ENCODE data around the gene PPP2R5C. TPM values are rescaled to one million over a fixed set of nuclear protein-coding genes. Genes with fewer than 3 reads are reported as not detected.

Gene PPP2R5C
- total and polyA plus RNA-seq, 2 donors (not counting 3 experiments of a cell fraction or from before 2014, with no cell fraction given) = 42.6 to 83.6 TPM

DNA sequence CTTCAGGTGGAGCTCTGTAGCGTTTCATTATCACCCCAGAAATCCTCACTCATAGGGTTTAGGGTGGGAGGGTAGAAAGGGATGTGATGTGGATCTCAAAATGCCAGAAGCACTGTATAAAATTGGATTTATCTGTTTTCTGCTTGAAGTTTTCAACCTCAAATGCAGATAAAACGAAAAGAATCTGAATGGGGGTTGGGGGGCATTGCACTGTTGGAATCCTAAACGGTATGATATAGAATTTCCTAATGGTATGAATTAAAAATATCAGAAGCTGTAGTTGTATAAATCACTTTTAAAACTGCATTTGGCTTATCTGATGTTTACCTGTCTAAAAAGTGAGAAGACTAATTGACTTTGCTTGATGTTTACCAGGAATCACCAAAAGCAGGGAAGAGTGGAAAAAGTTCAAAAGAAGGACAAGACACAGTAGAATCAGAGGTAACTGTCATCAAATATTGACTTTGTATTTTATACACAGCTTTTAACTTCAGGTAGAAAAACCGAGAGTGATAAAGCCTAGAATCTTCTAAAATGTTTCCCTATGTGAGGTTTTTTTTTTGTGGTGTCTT is 1.1 kb downstream of the PPP2R5C start:
- no peak overlapping the region for H3K27ac ChIP-seq (ENCODE audit: insufficient read depth, low read depth, low read length)
- H4K20me1 ChIP-seq (replicated peaks; ENCODE audit: control insufficient read depth, extremely low read depth, insufficient read depth, low read length) = no peaks in the 10 kb centered on the region
- TF ChIP-seq, protein P1, sequence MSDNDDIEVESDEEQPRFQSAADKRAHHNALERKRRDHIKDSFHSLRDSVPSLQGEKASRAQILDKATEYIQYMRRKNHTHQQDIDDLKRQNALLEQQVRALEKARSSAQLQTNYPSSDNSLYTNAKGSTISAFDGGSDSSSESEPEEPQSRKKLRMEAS (IDR thresholded peaks at IDR 0.05; ENCODE audit: insufficient read depth, insufficient read length) = no peak
- TF ChIP-seq GATA2 (IDR thresholded peaks at IDR 0.05; ENCODE audit: insufficient read depth, insufficient read length, low read depth, low read length) (no peak), JUN (IDR thresholded peaks at IDR 0.05; ENCODE audit: borderline replicate concordance, insufficient read depth, insufficient read length, low read depth) (no peak), FOS (IDR thresholded peaks at IDR 0.05; ENCODE audit: borderline replicate concordance, insufficient read depth, low read length) (no peak), MYC (IDR thresholded peaks at IDR 0.05; ENCODE audit: low read depth, low read length) (no peak), EZH2 (IDR thresholded peaks at IDR 0.05; ENCODE audit: borderline replicate concordance, low read depth, low read length, severe bottlenecking) (no peak), POLR2AphosphoS5 (IDR thresholded peaks at IDR 0.05; ENCODE audit: insufficient read depth, low read depth, low read length) (no peak), POLR2A (IDR thresholded peaks at IDR 0.05; ENCODE audit: low read depth, low read length) (no peak)
- TF ChIP-seq, protein P2, sequence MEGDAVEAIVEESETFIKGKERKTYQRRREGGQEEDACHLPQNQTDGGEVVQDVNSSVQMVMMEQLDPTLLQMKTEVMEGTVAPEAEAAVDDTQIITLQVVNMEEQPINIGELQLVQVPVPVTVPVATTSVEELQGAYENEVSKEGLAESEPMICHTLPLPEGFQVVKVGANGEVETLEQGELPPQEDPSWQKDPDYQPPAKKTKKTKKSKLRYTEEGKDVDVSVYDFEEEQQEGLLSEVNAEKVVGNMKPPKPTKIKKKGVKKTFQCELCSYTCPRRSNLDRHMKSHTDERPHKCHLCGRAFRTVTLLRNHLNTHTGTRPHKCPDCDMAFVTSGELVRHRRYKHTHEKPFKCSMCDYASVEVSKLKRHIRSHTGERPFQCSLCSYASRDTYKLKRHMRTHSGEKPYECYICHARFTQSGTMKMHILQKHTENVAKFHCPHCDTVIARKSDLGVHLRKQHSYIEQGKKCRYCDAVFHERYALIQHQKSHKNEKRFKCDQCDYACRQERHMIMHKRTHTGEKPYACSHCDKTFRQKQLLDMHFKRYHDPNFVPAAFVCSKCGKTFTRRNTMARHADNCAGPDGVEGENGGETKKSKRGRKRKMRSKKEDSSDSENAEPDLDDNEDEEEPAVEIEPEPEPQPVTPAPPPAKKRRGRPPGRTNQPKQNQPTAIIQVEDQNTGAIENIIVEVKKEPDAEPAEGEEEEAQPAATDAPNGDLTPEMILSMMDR (IDR thresholded peaks at IDR 0.05; ENCODE audit: extremely low read depth in 1 of 2, insufficient read depth in 1 of 2, low read depth in 1 of 2, low read length in 2 of 2) = no peak
- peak overlapping the region; percentile 66 for H3K4me2 ChIP-seq (ENCODE audit: insufficient read depth, low read length)
- no peaks in the 10 kb centered on the region for H3K9me3 ChIP-seq (replicated peaks; ENCODE audit: control insufficient read depth, insufficient read depth, low read length)
- no peaks in the 10 kb centered on the region for H3K36me3 ChIP-seq (ENCODE audit: control insufficient read depth in 2 of 2, extremely low read depth in 1 of 2, insufficient read depth in 2 of 2, low read length in 2 of 2)
- dilution Hi-C loops (cut with MboI; ENCODE audit: extremely low pct_ligation_motif_present, low sequenced_read_pairs) (no loop called here), intact Hi-C loops (cut with micrococcal nuclease) (loop anchor here (5.0 to 10.0 kb wide), 2 partner anchors 40 to 552 kb away; partner anchors contain the start of gene ZNF839)
- peak overlapping the region; percentile 85 for H2AFZ ChIP-seq (ENCODE audit: low read depth, low read length)
- H3K9me1 ChIP-seq (replicated peaks; ENCODE audit: control insufficient read depth, extremely low read depth, insufficient read depth, low read length) = no peaks in the 10 kb centered on the region
- peak overlapping the region; percentile 50 to 64 (median 52) for H3K4me3 ChIP-seq (replicated peaks in 1 of 3; ENCODE audit: insufficient read depth in 1 of 3, low read depth in 1 of 3, low read length in 3 of 3)
- peak; percentile 54 for FAIRE-seq
- no peak for DNase-seq (ENCODE audit: low read depth, low spot score)
- POLR2A ChIA-PET = no interaction called here
- BruUV-seq (replicated peaks) = no TSS peak
- peaks cover 6% of the 10 kb centered on the region for H3K4me1 ChIP-seq (ENCODE audit: control insufficient read depth, extremely low read depth, insufficient read depth, low read length)
- peaks cover 13 to 20% of the 10 kb centered on the region in 2 experiments for H3K27me3 ChIP-seq (ENCODE audit: control insufficient read depth in 2 of 2, insufficient read depth in 2 of 2, low read length in 2 of 2)
- CTCF ChIA-PET = interaction anchor here (4.0 kb wide), 1 partner anchor 8 kb away, joined by 42 read pairs; no protein-coding TSS in a partner anchor
- H3K79me2 ChIP-seq (ENCODE audit: control insufficient read depth, insufficient read depth, low read length) = no peaks in the 10 kb centered on the region
- no peak overlapping the region for H3K9ac ChIP-seq (replicated peaks; ENCODE audit: extremely low read depth, insufficient read depth, low read length)
